HAP-1 (cell line): ENCODE data around the gene TSEN2.

Experiments used
- DNase-seq, 2 experiments: peaks; one replicate each; pipeline ENCODE4 v3.0.0-alpha.2; 2016 to 2020; ENCODE audit warnings: low spot score in 2 of 2
- H3K27me3 ChIP-seq: fragments of 250-450 bp; sonication (Bioruptor Pico); 2 replicates; pipeline ENCODE4 v1.5.1; 2020; ENCODE audit warnings: low read depth, mild to moderate bottlenecking, moderate library complexity
- H3K36me3 ChIP-seq: fragments of 250-450 bp; sonication (Bioruptor Pico); replicated peaks from 2 replicates; pipeline ENCODE4 v1.5.1; 2020; ENCODE audit warnings: mild to moderate bottlenecking
- H3K4me1 ChIP-seq: fragments of 250-450 bp; sonication (Bioruptor Pico); 2 replicates; pipeline ENCODE4 v1.5.1; 2020; ENCODE audit warnings: mild to moderate bottlenecking
- H3K4me3 ChIP-seq: fragments of 250-450 bp; sonication (Bioruptor Pico); 2 replicates; pipeline ENCODE4 v1.5.1; 2020; ENCODE audit warnings: mild to moderate bottlenecking, moderate library complexity
- H3K9me3 ChIP-seq: fragments of 250-450 bp; sonication (Bioruptor Pico); 2 replicates; pipeline ENCODE4 v1.5.1; 2020; ENCODE audit warnings: mild to moderate bottlenecking, moderate library complexity
- in situ Hi-C: fragments of 300-500 bp; cut with MboI; formaldehyde crosslinking; loops from 3 replicates; pipeline ENCODE4 v1.14.3; 2020; ENCODE audit warnings: low sequenced_read_pairs, inconsistent platforms, mixed read lengths

The TSEN2 gene

GRCh38 chr3:12487786-12488185 lies 3.5 kb downstream of the TSEN2 start:
- in situ Hi-C loops = no loop called here
- Histone ChIP-seq H3K36me3 (peaks cover 22% of the 10 kb centered on the region), H3K4me3 (no peak overlapping the region), H3K9me3 (no peaks in the 10 kb centered on the region), H3K4me1 (peaks cover 14% of the 10 kb centered on the region), H3K27me3 (no peaks in the 10 kb centered on the region)
- DNase-seq = no peak

GRCh38 chr3:12489368-12489767 lies 5.1 kb downstream of the TSEN2 start:
- Histone ChIP-seq H3K27me3 (no peaks in the 10 kb centered on the region), H3K9me3 (no peaks in the 10 kb centered on the region), H3K4me1 (peaks cover 7% of the 10 kb centered on the region), H3K4me3 (no peak overlapping the region), H3K36me3 (peaks cover 32% of the 10 kb centered on the region)
- in situ Hi-C loops = no loop called here
- no peak for DNase-seq

- in situ Hi-C loops = no loop called here
- peaks cover 36% of the 10 kb centered on the region for H3K36me3 ChIP-seq
Measured at GRCh38 chr3:12489832-12490231, 5.6 kb downstream of the TSEN2 start.

GRCh38 chr3:12490547-12490946 lies 6.3 kb downstream of the TSEN2 start:
- no peaks in the 10 kb centered on the region for H3K27me3 ChIP-seq
- H3K36me3 ChIP-seq = peaks cover 40% of the 10 kb centered on the region
- in situ Hi-C loops = no loop called here
- H3K4me3 ChIP-seq = no peak overlapping the region
- no peaks in the 10 kb centered on the region for H3K9me3 ChIP-seq
- H3K4me1 ChIP-seq = peaks cover 1% of the 10 kb centered on the region
- DNase-seq = no peak

More at GRCh38 chr3:12489832-12490231, 5.6 kb downstream of the TSEN2 start:
- DNase-seq = no peak
- Histone ChIP-seq H3K4me3 (no peak overlapping the region), H3K4me1 (peaks cover 7% of the 10 kb centered on the region), H3K9me3 (no peaks in the 10 kb centered on the region), H3K27me3 (no peaks in the 10 kb centered on the region)

GRCh38 chr3:12495749-12496452 lies 11.6 kb downstream of the TSEN2 start:
- no peaks in the 10 kb centered on the region for H3K9me3 ChIP-seq
- peaks cover 11% of the 10 kb centered on the region for H3K4me1 ChIP-seq
- DNase-seq = no peak
- in situ Hi-C loops = no loop called here
- peaks cover 76% of the 10 kb centered on the region for H3K36me3 ChIP-seq
- H3K27me3 ChIP-seq = no peaks in the 10 kb centered on the region
- H3K4me3 ChIP-seq = no peak overlapping the region

GRCh38 chr3:12496453-12496761 lies 12.1 kb downstream of the TSEN2 start:
- in situ Hi-C loops = no loop called here
- H3K9me3 ChIP-seq = no peaks in the 10 kb centered on the region
- no peak for DNase-seq
- peaks cover 81% of the 10 kb centered on the region for H3K36me3 ChIP-seq
- no peaks in the 10 kb centered on the region for H3K27me3 ChIP-seq
- H3K4me1 ChIP-seq = peaks cover 11% of the 10 kb centered on the region
- H3K4me3 ChIP-seq = no peak overlapping the region

- Histone ChIP-seq H3K9me3 (no peaks in the 10 kb centered on the region), H3K36me3 (peaks cover 85% of the 10 kb centered on the region)
- in situ Hi-C loops = no loop called here
Measured at GRCh38 chr3:12499474-12499873, 15.2 kb downstream of the TSEN2 start.

GRCh38 chr3:12501360-12502020 lies 17.2 kb downstream of the TSEN2 start:
- in situ Hi-C loops = no loop called here
- Histone ChIP-seq H3K4me1 (peaks cover 11% of the 10 kb centered on the region), H3K9me3 (no peaks in the 10 kb centered on the region), H3K4me3 (no peak overlapping the region), H3K27me3 (no peaks in the 10 kb centered on the region), H3K36me3 (peaks cover 82% of the 10 kb centered on the region)
- no peak for DNase-seq

More at GRCh38 chr3:12499474-12499873, 15.2 kb downstream of the TSEN2 start:
- H3K4me1 ChIP-seq = peaks cover 11% of the 10 kb centered on the region
- no peaks in the 10 kb centered on the region for H3K27me3 ChIP-seq
- DNase-seq = no peak
- no peak overlapping the region for H3K4me3 ChIP-seq

GRCh38 chr3:12503126-12503957 lies 19.1 kb downstream of the TSEN2 start:
- H3K4me3 ChIP-seq = no peak overlapping the region
- DNase-seq = no peak
- in situ Hi-C loops = no loop called here
- H3K4me1 ChIP-seq = peaks cover 3% of the 10 kb centered on the region
- peaks cover 69% of the 10 kb centered on the region for H3K36me3 ChIP-seq
- no peaks in the 10 kb centered on the region for H3K9me3 ChIP-seq
- no peaks in the 10 kb centered on the region for H3K27me3 ChIP-seq

GRCh38 chr3:12506201-12506709 lies 22.0 kb downstream of the TSEN2 start:
- H3K4me1 ChIP-seq = no peaks in the 10 kb centered on the region
- no peak for DNase-seq
- in situ Hi-C loops = no loop called here
- no peaks in the 10 kb centered on the region for H3K27me3 ChIP-seq
- no peak overlapping the region for H3K4me3 ChIP-seq
- H3K36me3 ChIP-seq = peaks cover 44% of the 10 kb centered on the region
- H3K9me3 ChIP-seq = no peaks in the 10 kb centered on the region

- in situ Hi-C loops = no loop called here
- no peak for DNase-seq
- Histone ChIP-seq H3K4me1 (no peaks in the 10 kb centered on the region), H3K9me3 (no peaks in the 10 kb centered on the region), H3K4me3 (no peak overlapping the region), H3K27me3 (no peaks in the 10 kb centered on the region), H3K36me3 (peaks cover 35% of the 10 kb centered on the region)
Measured at GRCh38 chr3:12507591-12508281, 23.5 kb downstream of the TSEN2 start.

GRCh38 chr3:12508291-12508700 lies 24.0 kb downstream of the TSEN2 start:
- H3K36me3 ChIP-seq = peaks cover 31% of the 10 kb centered on the region
- no peaks in the 10 kb centered on the region for H3K4me1 ChIP-seq
- H3K9me3 ChIP-seq = no peaks in the 10 kb centered on the region
- no peak for DNase-seq
- in situ Hi-C loops = no loop called here
- no peaks in the 10 kb centered on the region for H3K27me3 ChIP-seq
- H3K4me3 ChIP-seq = no peak overlapping the region

GRCh38 chr3:12509466-12509865 lies 25.2 kb downstream of the TSEN2 start:
- Histone ChIP-seq H3K36me3 (peaks cover 19% of the 10 kb centered on the region), H3K4me3 (no peak overlapping the region), H3K4me1 (no peaks in the 10 kb centered on the region), H3K9me3 (no peaks in the 10 kb centered on the region), H3K27me3 (no peaks in the 10 kb centered on the region)
- in situ Hi-C loops = no loop called here
- DNase-seq = no peak
